ENCODE results near the gene ACP4. TPM values are rescaled to one million over a fixed set of nuclear protein-coding genes. Genes with fewer than 3 reads are reported as not detected.
"Not testable (repeated sequence)": the region's sequence is repeated elsewhere in the genome, so short reads cannot be mapped to it uniquely, and the experiment has no call there.

Gene ACP4
- total and polyA plus RNA-seq, 2 experiments from 2014 or later: not detected

DNA sequence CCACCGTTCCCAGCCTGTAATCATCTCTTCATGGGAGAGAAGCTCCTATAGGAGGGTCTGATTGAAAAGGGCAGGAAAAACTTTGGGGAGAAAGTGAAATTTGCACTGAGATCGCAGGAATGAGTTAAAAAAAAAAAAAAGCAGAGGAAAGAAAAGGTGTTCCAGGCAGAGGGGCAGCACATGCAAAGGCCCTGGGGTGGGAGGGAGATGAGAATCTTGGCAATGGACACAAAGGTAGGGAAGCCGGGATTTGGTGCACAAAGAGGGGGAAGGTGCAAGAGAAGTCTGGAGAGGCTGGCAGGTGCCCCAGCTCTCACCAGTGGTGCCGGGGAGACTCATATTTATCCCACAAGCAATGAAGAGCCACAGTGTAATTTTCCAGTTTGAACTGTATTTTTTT lies 36.3 kb upstream of the ACP4 start (continued):
- TF ChIP-seq, protein P1, sequence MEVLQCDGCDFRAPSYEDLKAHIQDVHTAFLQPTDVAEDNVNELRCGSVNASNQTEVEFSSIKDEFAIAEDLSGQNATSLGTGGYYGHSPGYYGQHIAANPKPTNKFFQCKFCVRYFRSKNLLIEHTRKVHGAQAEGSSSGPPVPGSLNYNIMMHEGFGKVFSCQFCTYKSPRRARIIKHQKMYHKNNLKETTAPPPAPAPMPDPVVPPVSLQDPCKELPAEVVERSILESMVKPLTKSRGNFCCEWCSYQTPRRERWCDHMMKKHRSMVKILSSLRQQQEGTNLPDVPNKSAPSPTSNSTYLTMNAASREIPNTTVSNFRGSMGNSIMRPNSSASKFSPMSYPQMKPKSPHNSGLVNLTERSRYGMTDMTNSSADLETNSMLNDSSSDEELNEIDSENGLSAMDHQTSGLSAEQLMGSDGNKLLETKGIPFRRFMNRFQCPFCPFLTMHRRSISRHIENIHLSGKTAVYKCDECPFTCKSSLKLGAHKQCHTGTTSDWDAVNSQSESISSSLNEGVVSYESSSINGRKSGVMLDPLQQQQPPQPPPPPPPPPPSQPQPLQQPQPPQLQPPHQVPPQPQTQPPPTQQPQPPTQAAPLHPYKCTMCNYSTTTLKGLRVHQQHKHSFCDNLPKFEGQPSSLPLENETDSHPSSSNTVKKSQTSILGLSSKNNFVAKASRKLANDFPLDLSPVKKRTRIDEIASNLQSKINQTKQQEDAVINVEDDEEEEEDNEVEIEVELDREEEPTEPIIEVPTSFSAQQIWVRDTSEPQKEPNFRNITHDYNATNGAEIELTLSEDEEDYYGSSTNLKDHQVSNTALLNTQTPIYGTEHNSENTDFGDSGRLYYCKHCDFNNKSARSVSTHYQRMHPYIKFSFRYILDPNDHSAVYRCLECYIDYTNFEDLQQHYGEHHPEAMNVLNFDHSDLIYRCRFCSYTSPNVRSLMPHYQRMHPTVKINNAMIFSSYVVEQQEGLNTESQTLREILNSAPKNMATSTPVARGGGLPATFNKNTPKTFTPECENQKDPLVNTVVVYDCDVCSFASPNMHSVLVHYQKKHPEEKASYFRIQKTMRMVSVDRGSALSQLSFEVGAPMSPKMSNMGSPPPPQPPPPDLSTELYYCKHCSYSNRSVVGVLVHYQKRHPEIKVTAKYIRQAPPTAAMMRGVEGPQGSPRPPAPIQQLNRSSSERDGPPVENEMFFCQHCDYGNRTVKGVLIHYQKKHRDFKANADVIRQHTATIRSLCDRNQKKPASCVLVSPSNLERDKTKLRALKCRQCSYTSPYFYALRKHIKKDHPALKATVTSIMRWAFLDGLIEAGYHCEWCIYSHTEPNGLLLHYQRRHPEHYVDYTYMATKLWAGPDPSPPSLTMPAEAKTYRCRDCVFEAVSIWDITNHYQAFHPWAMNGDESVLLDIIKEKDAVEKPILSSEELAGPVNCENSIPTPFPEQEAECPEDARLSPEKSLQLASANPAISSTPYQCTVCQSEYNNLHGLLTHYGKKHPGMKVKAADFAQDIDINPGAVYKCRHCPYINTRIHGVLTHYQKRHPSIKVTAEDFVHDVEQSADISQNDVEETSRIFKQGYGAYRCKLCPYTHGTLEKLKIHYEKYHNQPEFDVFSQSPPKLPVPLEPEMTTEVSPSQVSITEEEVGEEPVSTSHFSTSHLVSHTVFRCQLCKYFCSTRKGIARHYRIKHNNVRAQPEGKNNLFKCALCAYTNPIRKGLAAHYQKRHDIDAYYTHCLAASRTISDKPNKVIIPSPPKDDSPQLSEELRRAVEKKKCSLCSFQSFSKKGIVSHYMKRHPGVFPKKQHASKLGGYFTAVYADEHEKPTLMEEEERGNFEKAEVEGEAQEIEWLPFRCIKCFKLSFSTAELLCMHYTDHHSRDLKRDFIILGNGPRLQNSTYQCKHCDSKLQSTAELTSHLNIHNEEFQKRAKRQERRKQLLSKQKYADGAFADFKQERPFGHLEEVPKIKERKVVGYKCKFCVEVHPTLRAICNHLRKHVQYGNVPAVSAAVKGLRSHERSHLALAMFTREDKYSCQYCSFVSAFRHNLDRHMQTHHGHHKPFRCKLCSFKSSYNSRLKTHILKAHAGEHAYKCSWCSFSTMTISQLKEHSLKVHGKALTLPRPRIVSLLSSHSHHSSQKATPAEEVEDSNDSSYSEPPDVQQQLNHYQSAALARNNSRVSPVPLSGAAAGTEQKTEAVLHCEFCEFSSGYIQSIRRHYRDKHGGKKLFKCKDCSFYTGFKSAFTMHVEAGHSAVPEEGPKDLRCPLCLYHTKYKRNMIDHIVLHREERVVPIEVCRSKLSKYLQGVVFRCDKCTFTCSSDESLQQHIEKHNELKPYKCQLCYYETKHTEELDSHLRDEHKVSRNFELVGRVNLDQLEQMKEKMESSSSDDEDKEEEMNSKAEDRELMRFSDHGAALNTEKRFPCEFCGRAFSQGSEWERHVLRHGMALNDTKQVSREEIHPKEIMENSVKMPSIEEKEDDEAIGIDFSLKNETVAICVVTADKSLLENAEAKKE (CRISPR knock-in tag; IDR thresholded peaks at IDR 0.05): no peak
- TF ChIP-seq EZH2phosphoT487 (IDR thresholded peaks at IDR 0.05; ENCODE audit: unreplicated experiment) (no peak), CREB1 (CRISPR knock-in tag; IDR thresholded peaks at IDR 0.05; ENCODE audit: low read depth) (no peak), NANOG (IDR thresholded peaks at IDR 0.05; ENCODE audit: borderline replicate concordance) (no peak), EZH2 (IDR thresholded peaks at IDR 0.05; ENCODE audit: low read depth, unreplicated experiment) (no peak), ZNF331 (CRISPR knock-in tag; IDR thresholded peaks at IDR 0.05; ENCODE audit: low read depth) (no peak), POLR2AphosphoS5 (IDR thresholded peaks at IDR 0.05; ENCODE audit: low read depth) (no peak), STAT1 (IDR thresholded peaks at IDR 0.05; ENCODE audit: unreplicated experiment) (no peak)
- TF ChIP-seq, protein P2, sequence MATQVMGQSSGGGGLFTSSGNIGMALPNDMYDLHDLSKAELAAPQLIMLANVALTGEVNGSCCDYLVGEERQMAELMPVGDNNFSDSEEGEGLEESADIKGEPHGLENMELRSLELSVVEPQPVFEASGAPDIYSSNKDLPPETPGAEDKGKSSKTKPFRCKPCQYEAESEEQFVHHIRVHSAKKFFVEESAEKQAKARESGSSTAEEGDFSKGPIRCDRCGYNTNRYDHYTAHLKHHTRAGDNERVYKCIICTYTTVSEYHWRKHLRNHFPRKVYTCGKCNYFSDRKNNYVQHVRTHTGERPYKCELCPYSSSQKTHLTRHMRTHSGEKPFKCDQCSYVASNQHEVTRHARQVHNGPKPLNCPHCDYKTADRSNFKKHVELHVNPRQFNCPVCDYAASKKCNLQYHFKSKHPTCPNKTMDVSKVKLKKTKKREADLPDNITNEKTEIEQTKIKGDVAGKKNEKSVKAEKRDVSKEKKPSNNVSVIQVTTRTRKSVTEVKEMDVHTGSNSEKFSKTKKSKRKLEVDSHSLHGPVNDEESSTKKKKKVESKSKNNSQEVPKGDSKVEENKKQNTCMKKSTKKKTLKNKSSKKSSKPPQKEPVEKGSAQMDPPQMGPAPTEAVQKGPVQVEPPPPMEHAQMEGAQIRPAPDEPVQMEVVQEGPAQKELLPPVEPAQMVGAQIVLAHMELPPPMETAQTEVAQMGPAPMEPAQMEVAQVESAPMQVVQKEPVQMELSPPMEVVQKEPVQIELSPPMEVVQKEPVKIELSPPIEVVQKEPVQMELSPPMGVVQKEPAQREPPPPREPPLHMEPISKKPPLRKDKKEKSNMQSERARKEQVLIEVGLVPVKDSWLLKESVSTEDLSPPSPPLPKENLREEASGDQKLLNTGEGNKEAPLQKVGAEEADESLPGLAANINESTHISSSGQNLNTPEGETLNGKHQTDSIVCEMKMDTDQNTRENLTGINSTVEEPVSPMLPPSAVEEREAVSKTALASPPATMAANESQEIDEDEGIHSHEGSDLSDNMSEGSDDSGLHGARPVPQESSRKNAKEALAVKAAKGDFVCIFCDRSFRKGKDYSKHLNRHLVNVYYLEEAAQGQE (IDR thresholded peaks at IDR 0.05; ENCODE audit: unreplicated experiment): no peak

DNA sequence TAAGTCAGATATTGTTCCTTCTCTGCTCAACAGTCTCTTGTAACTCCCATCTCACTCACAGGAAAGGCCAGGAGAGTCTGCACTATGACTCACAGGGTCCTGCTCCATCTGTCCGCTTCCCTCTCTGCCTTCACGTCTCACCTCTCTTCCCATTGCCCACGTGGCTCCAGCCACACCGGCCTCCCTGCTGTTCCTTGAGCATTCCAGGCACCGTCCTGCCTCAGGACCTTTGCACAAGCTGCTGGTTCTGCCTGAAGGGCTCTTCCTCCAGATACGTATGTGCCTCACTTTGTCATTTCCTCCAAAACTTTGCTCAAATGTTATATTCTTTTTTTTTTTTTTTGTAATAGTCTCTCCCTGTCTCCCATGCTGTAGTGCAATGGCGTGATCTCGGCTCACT lies 34.0 kb upstream of the ACP4 start:
- not testable (repeated sequence) for H3K27me3 ChIP-seq (ENCODE audit: insufficient read depth); H3K4me1 ChIP-seq (ENCODE audit: insufficient read depth); H3K27ac Mint-ChIP-seq; H3F3A ChIP-seq (replicated peaks; ENCODE audit: low read depth); H3K4me3 ChIP-seq; H3K27me3 Mint-ChIP-seq (ENCODE audit: insufficient read depth, low read depth, poor library complexity); ATAC-seq; H3K79me2 ChIP-seq (replicated peaks; ENCODE audit: insufficient read depth); H3K36me3 ChIP-seq (ENCODE audit: insufficient read depth); H3K4me1 Mint-ChIP-seq; H2AFZ ChIP-seq; H4K20me1 ChIP-seq (replicated peaks; ENCODE audit: insufficient read depth); H3K9me2 ChIP-seq (ENCODE audit: insufficient read depth); H3K27ac ChIP-seq (ENCODE audit: low read depth); H3K4me3 Mint-ChIP-seq; H3K4me2 ChIP-seq; DNase-seq (ENCODE audit: low spot score)
- Mint-ChIP-seq H3K9me3 (peaks cover 96% of the 10 kb centered on the region), H3K36me3 (ENCODE audit: low read depth) (peaks cover 40% of the 10 kb centered on the region)

DNA sequence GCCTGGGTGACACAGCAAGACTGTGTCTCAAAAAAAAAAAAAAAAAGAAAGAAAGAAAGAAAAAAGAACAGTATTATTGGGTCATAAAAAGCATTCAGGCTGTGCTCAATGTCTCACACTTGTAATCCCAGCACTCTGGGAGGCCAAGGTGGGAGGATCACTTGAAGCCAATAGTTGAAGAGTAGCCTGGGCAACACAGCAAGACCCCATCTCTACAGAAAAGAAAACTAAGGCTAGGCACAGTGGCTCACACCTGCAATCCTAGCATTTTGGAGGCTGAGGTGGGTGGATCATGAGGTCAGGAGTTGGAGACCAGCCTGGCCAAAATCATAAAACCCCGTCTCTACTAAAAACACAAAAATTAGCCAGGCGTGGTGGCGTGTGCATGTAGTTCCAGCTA lies 32.6 kb upstream of the ACP4 start:
- H3K27ac ChIP-seq (ENCODE audit: low read depth); H3K27me3 ChIP-seq (ENCODE audit: insufficient read depth); H4K20me1 ChIP-seq (replicated peaks; ENCODE audit: insufficient read depth); H3K4me3 Mint-ChIP-seq; H3K4me3 ChIP-seq; H3K27me3 Mint-ChIP-seq (ENCODE audit: insufficient read depth, low read depth, poor library complexity); H3K4me1 ChIP-seq (ENCODE audit: insufficient read depth); ATAC-seq; H3K79me2 ChIP-seq (replicated peaks; ENCODE audit: insufficient read depth); H3K4me2 ChIP-seq; H3K9me2 ChIP-seq (ENCODE audit: insufficient read depth); H3K36me3 ChIP-seq (ENCODE audit: insufficient read depth); H3K27ac Mint-ChIP-seq; H2AFZ ChIP-seq; H3F3A ChIP-seq (replicated peaks; ENCODE audit: low read depth); DNase-seq (ENCODE audit: low spot score); H3K4me1 Mint-ChIP-seq: not testable (repeated sequence)
- Mint-ChIP-seq H3K36me3 (ENCODE audit: low read depth) (peaks cover 41% of the 10 kb centered on the region), H3K9me3 (peaks cover 98% of the 10 kb centered on the region)

Data from GM23338 (cell line).